Liver (tissue), 9 donors: ENCODE results near the gene B3GALNT1. TPM values are rescaled to one million over a fixed set of nuclear protein-coding genes. Genes with fewer than 3 reads are reported as not detected.

Experiments
- DNase-seq: peaks from one replicate; pipeline ENCODE4 v3.0.0-alpha.2; 2017; ENCODE audit warnings: low spot score
- H3K27ac ChIP-seq, 2 donors: one replicate each; pipeline ENCODE4 v1.7.0; 2013; ENCODE audit warnings: inconsistent platforms in 2 of 2, low read length in 2 of 2, control low read depth in 1 of 2, low read depth in 1 of 2, mild to moderate bottlenecking in 1 of 2
- H3K27me3 ChIP-seq, 4 donors: one replicate each; pipeline versions ENCODE4 v1.6.1 to v1.7.0; 2013; ENCODE audit warnings: low read length in 3 of 4, inconsistent platforms in 1 of 4, mild to moderate bottlenecking in 1 of 4, moderate library complexity in 1 of 4; ENCODE audit not compliant: control insufficient read depth in 4 of 4, insufficient read depth in 4 of 4
- H3K36me3 ChIP-seq, 4 donors: one replicate each; pipeline versions ENCODE4 v1.6.1 to v1.7.0; 2013; ENCODE audit warnings: low read length in 3 of 4, mild to moderate bottlenecking in 3 of 4, low read depth in 1 of 4, moderate library complexity in 1 of 4; ENCODE audit not compliant: control insufficient read depth in 4 of 4, insufficient read depth in 3 of 4
- H3K4me1 ChIP-seq, 4 donors: one replicate each; pipeline versions ENCODE4 v1.6.1 to v1.7.0; 2013; ENCODE audit warnings: low read length in 3 of 4, mild to moderate bottlenecking in 3 of 4, moderate library complexity in 1 of 4; ENCODE audit not compliant: control insufficient read depth in 4 of 4, insufficient read depth in 4 of 4
- H3K4me3 ChIP-seq, 3 donors: one replicate each; pipeline versions ENCODE4 v1.6.1 to v1.7.0; 2013; ENCODE audit warnings: low read length in 3 of 3, control low read depth in 1 of 3, low read depth in 1 of 3, mild to moderate bottlenecking in 1 of 3
- H3K9ac ChIP-seq, 2 donors: one replicate each; pipeline ENCODE4 v1.7.0; 2013; ENCODE audit warnings: low read length in 2 of 2, mild to moderate bottlenecking in 2 of 2, moderate library complexity in 2 of 2, control low read depth in 1 of 2, low read depth in 1 of 2
- H3K9me3 ChIP-seq, 4 donors: one replicate each; pipeline versions ENCODE4 v1.6.1 to v1.7.0; 2013; ENCODE audit warnings: low read length in 3 of 4; ENCODE audit not compliant: control insufficient read depth in 4 of 4
- EGR1 ChIP-seq, 2 donors: IDR thresholded peaks; 2 replicates each; pipeline ENCODE4 v1.6.1; 2016 to 2018; ENCODE audit warnings: antibody characterized with exemption in 2 of 2, low read depth in 2 of 2
- FOXA1 ChIP-seq: IDR thresholded peaks from 2 replicates; pipeline ENCODE4 v1.6.1; 2016; ENCODE audit warnings: antibody characterized with exemption
- FOXA2 ChIP-seq: IDR thresholded peaks from 2 replicates; pipeline ENCODE4 v1.6.1; 2016; ENCODE audit warnings: antibody characterized with exemption
- GABPA ChIP-seq, 2 donors: IDR thresholded peaks in 1 of 2; conservative IDR thresholded peaks in 1 of 2; 2 replicates each; pipeline ENCODE4 v1.6.1; 2016; ENCODE audit warnings: antibody characterized with exemption in 2 of 2, mild to moderate bottlenecking in 1 of 2, moderate library complexity in 1 of 2
- HNF4A ChIP-seq, 2 donors: conservative IDR thresholded peaks; 2 replicates each; pipeline ENCODE4 v1.6.1; 2016; ENCODE audit warnings: antibody characterized with exemption in 2 of 2, mild to moderate bottlenecking in 2 of 2
- HNF4G ChIP-seq: IDR thresholded peaks from 2 replicates; pipeline ENCODE4 v1.6.1; 2016; ENCODE audit warnings: antibody characterized with exemption
- JUND ChIP-seq, 2 donors: IDR thresholded peaks; 2 replicates each; pipeline ENCODE4 v1.6.1; 2016; ENCODE audit warnings: antibody characterized with exemption in 2 of 2
- NR2F2 ChIP-seq: IDR thresholded peaks from 2 replicates; pipeline ENCODE4 v1.6.1; 2016; ENCODE audit warnings: antibody characterized with exemption
- RAD21 ChIP-seq, 2 donors: IDR thresholded peaks; 2 replicates each; pipeline ENCODE4 v1.6.1; 2016; ENCODE audit warnings: antibody characterized with exemption in 2 of 2, mild to moderate bottlenecking in 2 of 2
- RXRA ChIP-seq, 2 donors: IDR thresholded peaks; 2 replicates each; pipeline ENCODE4 v1.6.1; 2017 to 2018; ENCODE audit warnings: antibody characterized with exemption in 2 of 2, mild to moderate bottlenecking in 1 of 2
- SP1 ChIP-seq: IDR thresholded peaks from 2 replicates; pipeline ENCODE4 v1.6.1; 2018; ENCODE audit warnings: antibody characterized with exemption, mild to moderate bottlenecking
- TAF1 ChIP-seq: conservative IDR thresholded peaks from 2 replicates; pipeline ENCODE4 v1.6.1; 2016; ENCODE audit warnings: antibody characterized with exemption, mild to moderate bottlenecking
- YY1 ChIP-seq: IDR thresholded peaks from 2 replicates; pipeline ENCODE4 v1.6.1; 2016; ENCODE audit warnings: antibody characterized with exemption, mild to moderate bottlenecking
- WGBS: extraction: QIAGEN DNeasy Blood & Tissue Kit; methylation state at CpG from one replicate; pipeline ENCODE4 v1.1.7; 2013; 5-methylcytosine and 5-hydroxymethylcytosine counted together
- polyA plus RNA-seq, 2 donors: library from polyadenylated mRNA; stranded (reverse) in 1 of 2; unstranded in 1 of 2; fragments of 200-250 nt in 1 of 2; fragments of >200 nt in 1 of 2; fragmentation: Nextera tagmentation in 1 of 2; extraction: Ambion mirVana in 1 of 2; gene quantifications; one replicate each; pipeline versions ENCODE4 v1.2.1 to v1.2.3, GENCODE V29; 2013 to 2015
- total RNA-seq, 2 donors: library from RNA; depleted of rRNA; stranded (reverse); fragments of >200 nt; gene quantifications; one replicate each; pipeline ENCODE4 v1.2.3, GENCODE V29; 2014
- TF ChIP-seq, protein P1 (sequence below): IDR thresholded peaks from 2 replicates; pipeline ENCODE4 v1.6.1; 2016; ENCODE audit warnings: antibody characterized with exemption, mild to moderate bottlenecking
- TF ChIP-seq, protein P2 (sequence below): IDR thresholded peaks from 2 replicates; pipeline ENCODE4 v1.6.1; 2016; ENCODE audit warnings: antibody characterized with exemption
- TF ChIP-seq, protein P3 (sequence below): IDR thresholded peaks from 2 replicates; pipeline ENCODE4 v1.6.1; 2016; ENCODE audit warnings: antibody characterized with exemption
- TF ChIP-seq, protein P4 (sequence below): fragments of 150-350 bp; IDR thresholded peaks from 2 replicates; pipeline ENCODE4 v1.5.1; 2017; ENCODE audit warnings: improper control_type of control experiment, low read depth, low read length; ENCODE audit not compliant: missing input control
- TF ChIP-seq, protein P5 (sequence below): IDR thresholded peaks from 2 replicates; pipeline ENCODE4 v1.6.1; 2016; ENCODE audit warnings: antibody characterized with exemption
- donor health status: healthy.
- donor health status: healthy.
- donor health status: healthy.
- donor health status: healthy.
- donor health status: healthy.

The B3GALNT1 gene
- total and polyA plus RNA-seq, 4 donors: 0.56 to 23.7 (median 1.00) TPM

DNA sequence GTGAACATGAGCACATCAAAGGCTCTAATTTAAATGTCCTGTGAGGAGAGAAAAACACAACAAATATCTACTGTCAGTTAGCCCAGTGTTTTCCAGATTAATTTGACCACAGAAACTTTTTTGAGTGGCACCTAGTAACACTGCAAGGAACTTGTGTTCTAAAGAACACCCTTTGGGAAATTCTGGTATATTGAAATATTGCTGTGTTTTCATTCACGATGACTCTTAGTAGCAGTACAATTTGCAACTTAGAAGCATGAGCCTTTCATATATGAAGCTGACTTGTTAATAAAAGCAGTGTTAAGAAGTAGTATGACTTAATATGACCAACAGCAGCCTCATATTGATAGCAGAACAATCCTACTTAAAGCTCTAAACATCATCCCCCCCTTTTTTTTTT, 32.0 kb downstream of the B3GALNT1 start:
- 92% methylated on average over 1 of the region's 1 CpG for WGBS
- no peaks in the 10 kb centered on the region for H3K4me1 ChIP-seq
- H3K27ac ChIP-seq: no peak overlapping the region
- H3K9ac ChIP-seq: no peak overlapping the region
- DNase-seq: no peak
- H3K27me3 ChIP-seq: no peaks in the 10 kb centered on the region
- TF ChIP-seq, protein P1, sequence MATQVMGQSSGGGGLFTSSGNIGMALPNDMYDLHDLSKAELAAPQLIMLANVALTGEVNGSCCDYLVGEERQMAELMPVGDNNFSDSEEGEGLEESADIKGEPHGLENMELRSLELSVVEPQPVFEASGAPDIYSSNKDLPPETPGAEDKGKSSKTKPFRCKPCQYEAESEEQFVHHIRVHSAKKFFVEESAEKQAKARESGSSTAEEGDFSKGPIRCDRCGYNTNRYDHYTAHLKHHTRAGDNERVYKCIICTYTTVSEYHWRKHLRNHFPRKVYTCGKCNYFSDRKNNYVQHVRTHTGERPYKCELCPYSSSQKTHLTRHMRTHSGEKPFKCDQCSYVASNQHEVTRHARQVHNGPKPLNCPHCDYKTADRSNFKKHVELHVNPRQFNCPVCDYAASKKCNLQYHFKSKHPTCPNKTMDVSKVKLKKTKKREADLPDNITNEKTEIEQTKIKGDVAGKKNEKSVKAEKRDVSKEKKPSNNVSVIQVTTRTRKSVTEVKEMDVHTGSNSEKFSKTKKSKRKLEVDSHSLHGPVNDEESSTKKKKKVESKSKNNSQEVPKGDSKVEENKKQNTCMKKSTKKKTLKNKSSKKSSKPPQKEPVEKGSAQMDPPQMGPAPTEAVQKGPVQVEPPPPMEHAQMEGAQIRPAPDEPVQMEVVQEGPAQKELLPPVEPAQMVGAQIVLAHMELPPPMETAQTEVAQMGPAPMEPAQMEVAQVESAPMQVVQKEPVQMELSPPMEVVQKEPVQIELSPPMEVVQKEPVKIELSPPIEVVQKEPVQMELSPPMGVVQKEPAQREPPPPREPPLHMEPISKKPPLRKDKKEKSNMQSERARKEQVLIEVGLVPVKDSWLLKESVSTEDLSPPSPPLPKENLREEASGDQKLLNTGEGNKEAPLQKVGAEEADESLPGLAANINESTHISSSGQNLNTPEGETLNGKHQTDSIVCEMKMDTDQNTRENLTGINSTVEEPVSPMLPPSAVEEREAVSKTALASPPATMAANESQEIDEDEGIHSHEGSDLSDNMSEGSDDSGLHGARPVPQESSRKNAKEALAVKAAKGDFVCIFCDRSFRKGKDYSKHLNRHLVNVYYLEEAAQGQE: no peak
- TF ChIP-seq SP1 (no peak), HNF4G (no peak), JUND (IDR thresholded peaks at IDR 0.05) (no peak), YY1 (no peak), TAF1 (no peak), RXRA (IDR thresholded peaks at IDR 0.05) (no peak)
- TF ChIP-seq, protein P2, sequence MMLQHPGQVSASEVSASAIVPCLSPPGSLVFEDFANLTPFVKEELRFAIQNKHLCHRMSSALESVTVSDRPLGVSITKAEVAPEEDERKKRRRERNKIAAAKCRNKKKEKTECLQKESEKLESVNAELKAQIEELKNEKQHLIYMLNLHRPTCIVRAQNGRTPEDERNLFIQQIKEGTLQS: no peak
- TF ChIP-seq, protein P3, sequence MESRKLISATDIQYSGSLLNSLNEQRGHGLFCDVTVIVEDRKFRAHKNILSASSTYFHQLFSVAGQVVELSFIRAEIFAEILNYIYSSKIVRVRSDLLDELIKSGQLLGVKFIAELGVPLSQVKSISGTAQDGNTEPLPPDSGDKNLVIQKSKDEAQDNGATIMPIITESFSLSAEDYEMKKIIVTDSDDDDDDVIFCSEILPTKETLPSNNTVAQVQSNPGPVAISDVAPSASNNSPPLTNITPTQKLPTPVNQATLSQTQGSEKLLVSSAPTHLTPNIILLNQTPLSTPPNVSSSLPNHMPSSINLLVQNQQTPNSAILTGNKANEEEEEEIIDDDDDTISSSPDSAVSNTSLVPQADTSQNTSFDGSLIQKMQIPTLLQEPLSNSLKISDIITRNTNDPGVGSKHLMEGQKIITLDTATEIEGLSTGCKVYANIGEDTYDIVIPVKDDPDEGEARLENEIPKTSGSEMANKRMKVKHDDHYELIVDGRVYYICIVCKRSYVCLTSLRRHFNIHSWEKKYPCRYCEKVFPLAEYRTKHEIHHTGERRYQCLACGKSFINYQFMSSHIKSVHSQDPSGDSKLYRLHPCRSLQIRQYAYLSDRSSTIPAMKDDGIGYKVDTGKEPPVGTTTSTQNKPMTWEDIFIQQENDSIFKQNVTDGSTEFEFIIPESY: no peak
- peaks cover 0 to 4% (median 0%) of the 10 kb centered on the region in 4 donors for H3K36me3 ChIP-seq
- H3K9me3 ChIP-seq: no peaks in the 10 kb centered on the region
- no peak overlapping the region for H3K4me3 ChIP-seq

DNA sequence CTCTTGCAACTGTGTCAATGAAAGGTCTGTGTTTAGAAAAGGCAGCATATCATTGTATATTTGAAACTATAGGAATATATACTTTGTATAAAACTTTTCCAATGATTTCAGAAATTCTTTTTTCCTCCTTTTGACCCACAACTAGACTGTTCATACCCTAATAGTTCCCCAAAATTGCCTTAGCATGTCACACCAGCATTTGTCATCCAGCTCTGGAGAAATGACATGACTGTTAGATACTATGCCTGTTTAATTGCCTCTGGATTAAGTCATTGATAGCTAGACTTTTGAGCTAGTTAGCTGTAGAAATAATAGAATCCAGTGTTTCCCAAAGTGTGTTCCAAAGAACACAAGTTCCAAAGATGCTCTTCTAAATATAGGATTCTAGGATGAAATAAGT, 32.4 kb downstream of the B3GALNT1 start:
- Histone ChIP-seq H3K27me3 (no peaks in the 10 kb centered on the region), H3K9ac (no peak overlapping the region), H3K4me3 (no peak overlapping the region), H3K9me3 (no peaks in the 10 kb centered on the region), H3K27ac (no peak overlapping the region), H3K36me3 (peaks cover 0 to 4% (median 0%) of the 10 kb centered on the region in 4 donors), H3K4me1 (no peaks in the 10 kb centered on the region)
- no peak for DNase-seq
- TF ChIP-seq GABPA (IDR thresholded peaks at IDR 0.05 in 1 of 2, conservative IDR thresholded peaks at IDR 0.05 in 1 of 2): no peak
- TF ChIP-seq HNF4G: no peak
- TF ChIP-seq FOXA1: no peak
- TF ChIP-seq, protein P3: no peak
- TF ChIP-seq YY1: no peak
- TF ChIP-seq EGR1 (IDR thresholded peaks at IDR 0.05; ENCODE audit: low read depth in 2 of 2): no peak
- no peak for TF ChIP-seq HNF4A (conservative IDR thresholded peaks at IDR 0.05)
- TF ChIP-seq, protein P1: no peak
- TF ChIP-seq, protein P4, sequence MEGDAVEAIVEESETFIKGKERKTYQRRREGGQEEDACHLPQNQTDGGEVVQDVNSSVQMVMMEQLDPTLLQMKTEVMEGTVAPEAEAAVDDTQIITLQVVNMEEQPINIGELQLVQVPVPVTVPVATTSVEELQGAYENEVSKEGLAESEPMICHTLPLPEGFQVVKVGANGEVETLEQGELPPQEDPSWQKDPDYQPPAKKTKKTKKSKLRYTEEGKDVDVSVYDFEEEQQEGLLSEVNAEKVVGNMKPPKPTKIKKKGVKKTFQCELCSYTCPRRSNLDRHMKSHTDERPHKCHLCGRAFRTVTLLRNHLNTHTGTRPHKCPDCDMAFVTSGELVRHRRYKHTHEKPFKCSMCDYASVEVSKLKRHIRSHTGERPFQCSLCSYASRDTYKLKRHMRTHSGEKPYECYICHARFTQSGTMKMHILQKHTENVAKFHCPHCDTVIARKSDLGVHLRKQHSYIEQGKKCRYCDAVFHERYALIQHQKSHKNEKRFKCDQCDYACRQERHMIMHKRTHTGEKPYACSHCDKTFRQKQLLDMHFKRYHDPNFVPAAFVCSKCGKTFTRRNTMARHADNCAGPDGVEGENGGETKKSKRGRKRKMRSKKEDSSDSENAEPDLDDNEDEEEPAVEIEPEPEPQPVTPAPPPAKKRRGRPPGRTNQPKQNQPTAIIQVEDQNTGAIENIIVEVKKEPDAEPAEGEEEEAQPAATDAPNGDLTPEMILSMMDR: no peak
- TF ChIP-seq, protein P5, sequence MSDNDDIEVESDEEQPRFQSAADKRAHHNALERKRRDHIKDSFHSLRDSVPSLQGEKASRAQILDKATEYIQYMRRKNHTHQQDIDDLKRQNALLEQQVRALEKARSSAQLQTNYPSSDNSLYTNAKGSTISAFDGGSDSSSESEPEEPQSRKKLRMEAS: no peak
- TF ChIP-seq JUND (IDR thresholded peaks at IDR 0.05): no peak
- no peak for TF ChIP-seq TAF1
- TF ChIP-seq RAD21 (IDR thresholded peaks at IDR 0.05): no peak
- no peak for TF ChIP-seq SP1
- TF ChIP-seq NR2F2: no peak
- TF ChIP-seq, protein P2: no peak
- no peak for TF ChIP-seq RXRA (IDR thresholded peaks at IDR 0.05)
- TF ChIP-seq FOXA2: no peak
